Fibroblast of skin of left biceps (primary cell): Measurements from ENCODE around the gene SH3D19.
"Not testable (repeated sequence)": the region's sequence is repeated elsewhere in the genome, so short reads cannot be mapped to it uniquely, and the experiment has no call there.

ENCODE experiments used
- DNase-seq, 2 experiments: peaks; one replicate each; pipeline ENCODE4 v3.0.0-alpha.2; 2013; ENCODE audit warnings: low read depth in 2 of 2

Gene SH3D19

DNA sequence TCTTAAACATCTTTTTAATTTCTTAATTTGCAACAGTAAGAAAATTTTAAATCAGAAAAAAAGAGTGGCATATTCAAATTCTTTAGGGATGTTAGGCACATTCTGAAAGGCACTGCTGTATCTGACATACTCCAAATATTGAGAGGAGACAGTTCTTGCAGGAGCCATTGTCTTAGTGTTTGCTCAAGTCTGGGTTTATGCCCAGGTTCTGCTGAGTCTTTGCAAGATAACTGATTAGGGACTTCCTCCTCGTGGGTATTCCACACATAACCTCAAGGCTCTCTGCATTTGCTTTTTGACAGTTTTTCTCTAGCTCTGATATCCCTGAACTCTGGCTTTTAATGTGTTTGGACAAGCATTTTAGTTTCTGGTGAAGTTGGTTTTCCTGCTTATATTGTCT lies 173.4 kb downstream of the SH3D19 start:
- no peak for DNase-seq

DNA sequence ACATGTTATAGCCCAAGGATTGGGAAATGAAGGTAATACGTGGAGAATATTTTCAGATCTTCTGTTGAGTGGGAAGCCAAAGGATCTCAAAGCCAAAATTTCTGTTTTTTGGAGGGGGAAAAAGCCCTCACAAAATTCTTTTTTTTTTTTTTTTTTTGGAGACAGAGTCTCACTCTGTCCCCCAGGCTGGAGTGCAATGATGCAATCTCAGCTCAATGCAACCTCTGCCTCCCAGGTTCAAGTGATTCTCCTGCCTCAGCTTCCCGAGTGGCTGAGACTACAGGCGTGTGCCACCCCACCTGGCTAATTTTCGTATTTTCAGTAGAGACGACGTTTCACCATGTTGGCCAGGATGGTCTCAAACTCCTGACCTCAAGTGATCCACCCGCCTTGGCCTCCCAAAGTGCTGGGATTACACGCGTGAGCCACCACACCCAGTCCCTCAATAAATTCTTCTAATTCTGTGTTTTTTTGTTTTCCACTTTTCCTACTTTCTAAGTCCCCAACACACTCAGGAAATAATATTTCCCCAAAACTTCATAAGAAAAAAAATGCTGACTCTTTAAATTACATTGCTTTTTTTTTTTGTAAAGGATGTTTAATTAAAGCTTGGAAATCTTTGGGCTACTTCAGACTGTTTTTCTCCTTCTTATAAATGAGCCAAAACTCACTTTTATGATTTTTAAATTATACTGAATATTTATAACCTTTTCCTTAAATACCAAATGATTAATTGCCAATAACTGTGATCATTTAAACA lies 174.4 kb downstream of the SH3D19 start:
- no peak for DNase-seq

DNA sequence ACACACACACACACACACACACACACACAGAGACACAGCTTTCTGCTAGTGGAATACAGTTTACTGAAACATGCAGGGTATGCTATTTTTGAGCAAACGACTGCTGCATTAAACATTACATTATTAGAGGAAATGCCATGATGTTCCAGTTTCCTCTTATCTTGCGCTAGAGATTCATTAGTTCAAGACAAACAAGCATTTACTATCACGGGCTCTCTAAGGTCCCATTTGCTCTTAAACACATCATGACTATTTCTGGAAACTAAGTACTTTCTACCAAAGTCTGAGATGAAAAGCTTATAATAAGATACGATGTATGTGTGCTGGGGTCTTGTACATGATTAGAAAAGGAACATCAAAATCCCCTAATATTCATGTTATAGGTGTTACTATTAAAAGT lies 177.1 kb downstream of the SH3D19 start:
- no peak for DNase-seq

DNA sequence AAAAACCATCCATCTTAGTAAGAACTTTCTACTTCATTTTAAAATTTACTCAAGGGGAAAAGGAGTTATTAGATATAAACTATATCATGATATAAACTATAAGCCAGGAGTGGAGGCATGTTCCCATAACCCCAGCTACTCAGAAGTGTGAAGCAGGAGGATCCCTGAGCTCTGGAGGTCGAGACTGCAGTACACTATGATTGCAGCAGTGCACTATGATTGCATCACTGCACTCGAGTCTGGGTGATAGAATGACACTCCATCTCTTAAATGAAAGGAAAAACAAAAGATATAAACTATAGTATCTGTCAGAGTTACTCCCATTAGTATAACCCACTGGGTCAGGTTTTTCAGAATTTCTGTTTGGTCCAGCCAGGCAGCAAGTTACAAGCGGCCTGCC lies 178.4 kb downstream of the SH3D19 start:
- DNase-seq: no peak

DNA sequence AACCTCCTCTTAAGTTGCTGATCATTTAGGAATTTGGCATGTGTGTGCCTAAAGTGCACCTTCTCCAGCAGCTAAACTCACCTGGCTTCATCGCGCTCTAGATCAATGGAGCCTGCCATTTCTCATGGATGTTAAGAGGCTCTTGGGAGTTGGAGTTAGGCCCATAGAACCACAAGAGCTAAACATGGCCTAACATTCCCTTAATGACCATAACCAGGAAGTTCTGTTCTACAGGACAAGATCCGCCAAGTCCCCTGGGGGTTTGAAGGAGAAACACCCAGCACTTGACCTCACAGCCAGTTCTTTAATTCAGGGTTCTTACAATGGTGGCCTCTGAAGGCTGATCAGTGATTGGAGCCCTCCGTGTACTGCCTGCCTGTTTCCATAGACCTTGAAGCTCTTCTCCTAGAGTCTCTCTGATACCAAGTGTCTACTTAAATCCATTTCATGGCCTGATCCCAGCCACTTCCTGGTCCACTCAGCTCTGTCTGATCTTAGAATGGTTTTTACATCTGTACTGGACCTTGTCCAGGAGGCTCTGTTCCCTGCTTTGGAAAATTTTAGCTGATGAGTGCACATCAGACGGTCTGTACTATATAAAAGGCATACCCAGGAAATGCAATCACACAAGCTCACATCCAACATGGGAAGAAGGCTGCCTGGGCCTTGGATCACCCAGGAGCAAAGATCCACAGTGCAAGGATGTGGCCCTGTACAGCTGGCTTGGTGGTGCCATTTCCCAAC lies 180.9 kb downstream of the SH3D19 start:
- DNase-seq: no peak

DNA sequence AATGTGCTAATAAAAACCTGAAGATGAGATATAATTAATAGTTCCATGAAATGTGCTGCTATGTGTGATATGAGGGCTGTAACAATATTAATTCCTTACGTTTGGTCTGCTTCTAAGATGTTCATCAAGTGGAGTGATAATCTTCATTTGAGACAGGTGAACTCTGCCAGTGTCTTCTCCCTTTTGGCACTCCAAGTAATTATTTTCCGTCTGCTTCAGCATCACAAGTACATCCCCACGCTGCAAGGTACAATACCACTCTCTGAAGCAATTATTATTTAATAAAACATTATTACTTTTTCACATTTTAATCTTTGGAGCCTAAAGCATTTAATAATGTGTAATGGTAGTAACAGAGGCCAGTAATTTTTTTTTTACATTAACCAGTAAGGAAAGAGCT lies 181.6 kb downstream of the SH3D19 start:
- DNase-seq: no peak

DNA sequence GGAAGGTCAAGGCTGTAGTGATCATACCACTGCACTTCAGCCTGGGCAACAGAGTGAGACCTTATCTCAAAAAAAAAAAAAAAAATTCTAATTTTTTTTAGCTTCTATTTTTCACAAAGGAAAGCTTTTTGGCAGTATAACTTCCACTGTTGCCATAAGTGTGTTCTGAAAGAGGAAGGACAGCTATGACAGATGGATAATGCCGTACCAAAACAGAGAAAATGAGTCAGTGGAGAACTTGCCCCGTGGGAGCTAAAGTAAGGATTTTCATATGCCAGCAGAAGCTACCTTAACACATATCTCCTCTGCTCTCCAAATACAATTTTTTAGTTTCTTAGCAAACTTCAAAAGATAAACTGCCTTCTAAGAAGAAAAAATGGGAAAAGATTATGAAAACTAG lies 182.2 kb downstream of the SH3D19 start:
- DNase-seq: no peak

DNA sequence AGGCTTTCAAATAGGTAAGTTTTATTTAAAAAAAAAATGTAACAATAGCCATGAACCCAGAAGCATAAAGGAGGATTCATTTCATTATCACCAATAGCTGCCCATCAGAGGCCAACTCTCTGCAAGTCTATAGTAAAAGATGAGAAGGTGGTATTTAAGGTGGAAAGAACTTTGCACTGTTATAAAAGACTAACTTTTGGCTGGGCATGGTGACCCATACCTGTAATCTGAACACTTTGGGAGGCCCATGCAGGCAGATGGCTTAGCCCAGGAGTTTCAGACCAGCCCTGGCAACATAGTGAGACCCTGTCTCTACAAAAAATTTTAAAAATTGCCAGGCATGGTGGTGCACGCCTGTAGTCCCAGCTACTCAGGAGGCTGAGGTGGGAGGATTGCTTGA lies 182.6 kb downstream of the SH3D19 start:
- no peak for DNase-seq

DNA sequence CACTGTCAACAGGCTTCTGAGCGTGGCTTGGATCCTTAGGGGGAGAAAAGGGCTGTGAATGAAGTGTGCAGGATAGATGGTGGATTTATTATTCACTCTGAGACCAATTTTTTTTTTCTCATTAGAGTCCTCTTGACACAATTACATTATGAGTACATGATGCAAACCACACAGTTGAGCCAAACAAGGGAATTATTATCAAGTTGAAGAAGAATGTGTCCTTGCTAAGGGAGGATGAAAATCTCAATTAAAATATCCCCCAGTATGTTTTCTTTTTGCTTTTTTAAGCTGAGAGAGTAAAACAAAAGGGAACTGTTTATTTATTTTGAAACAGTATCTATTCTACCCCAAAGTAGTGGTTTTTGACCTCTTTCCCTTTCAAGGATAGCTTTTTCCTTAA lies 185.6 kb downstream of the SH3D19 start:
- no peak for DNase-seq

DNA sequence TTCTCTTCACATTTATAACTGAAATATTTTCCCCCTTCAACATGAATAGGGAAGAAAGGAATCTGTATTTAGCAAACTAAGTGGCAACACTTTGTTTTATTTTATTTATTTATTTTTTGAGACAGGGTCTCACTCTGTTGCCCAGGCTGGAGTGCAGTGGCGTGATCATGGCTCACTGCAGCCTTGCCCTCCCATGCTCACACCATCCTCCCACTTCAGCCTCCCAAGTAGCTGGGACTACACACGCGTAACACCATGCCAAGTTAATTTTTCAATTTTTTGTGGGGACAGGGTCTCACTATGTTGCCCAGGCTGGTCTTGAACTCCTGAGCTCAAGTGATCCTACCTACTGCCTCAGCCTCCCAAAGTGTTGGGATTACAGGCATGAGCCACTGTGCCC lies 189.4 kb downstream of the SH3D19 start:
- DNase-seq: not testable (repeated sequence)

DNA sequence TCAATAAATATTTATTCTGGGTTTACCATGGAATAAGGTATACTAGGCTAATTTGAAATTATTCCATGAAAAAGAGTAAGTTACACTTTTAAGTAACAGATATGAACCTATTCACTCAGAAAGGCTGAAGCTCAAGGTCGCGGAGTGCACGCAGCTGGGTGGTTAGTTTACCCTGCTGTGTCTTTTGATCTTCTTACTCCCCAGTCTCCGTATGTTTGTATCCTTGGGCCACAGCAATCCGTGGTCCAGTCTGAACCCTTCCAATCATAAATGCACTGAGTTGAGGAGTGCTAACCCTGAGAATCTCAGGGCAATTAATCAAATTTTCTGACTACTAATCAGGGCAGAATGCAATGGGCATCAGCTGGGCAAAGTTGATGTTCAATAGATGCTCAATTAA lies 192.1 kb downstream of the SH3D19 start:
- no peak for DNase-seq

DNA sequence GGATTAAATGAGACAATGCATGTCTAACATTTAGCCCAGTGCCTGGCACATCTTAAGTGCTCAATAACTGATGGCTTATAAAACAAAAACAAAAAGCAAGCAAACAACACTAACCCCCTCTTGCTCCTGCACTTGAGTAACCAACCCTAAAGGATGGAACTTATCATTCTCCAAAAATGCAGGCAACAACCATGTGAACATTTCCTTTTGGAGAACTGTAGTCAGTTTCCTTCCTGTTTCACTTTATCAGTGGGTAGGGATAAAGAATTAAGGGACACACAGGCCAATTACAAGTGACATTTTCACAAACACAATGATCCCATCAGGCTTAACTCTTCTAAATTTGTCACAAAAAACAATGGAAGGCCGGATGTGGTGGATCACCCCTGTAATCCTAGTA lies 195.6 kb downstream of the SH3D19 start:
- DNase-seq: no peak

DNA sequence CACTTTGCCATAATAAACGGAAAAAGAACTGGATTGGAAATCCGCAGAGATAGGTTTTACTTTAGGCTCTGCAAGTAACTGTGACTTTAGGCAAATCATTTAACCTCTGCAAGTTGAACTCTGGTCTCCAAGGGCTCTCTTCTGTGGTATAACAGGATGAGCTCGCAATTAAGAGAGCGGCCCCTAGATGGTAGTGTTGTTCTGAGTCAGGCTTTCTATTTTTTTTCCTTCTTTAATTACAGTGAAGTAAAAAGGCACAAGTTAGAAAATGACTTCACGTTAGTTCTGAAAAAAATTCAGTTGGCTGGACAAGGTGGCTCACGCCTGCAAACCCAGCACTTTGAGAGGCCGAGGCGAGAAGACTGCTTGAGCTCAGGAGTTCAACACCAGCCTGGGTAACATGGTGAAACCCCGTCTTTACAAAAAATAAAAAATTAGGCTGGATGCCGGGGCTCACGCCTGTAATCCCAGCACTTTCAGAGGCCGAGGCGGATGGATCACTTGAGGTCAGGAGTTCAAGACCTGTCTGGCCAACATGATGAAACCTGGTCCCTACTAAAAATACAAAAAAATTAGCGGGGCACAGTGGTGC lies 207.9 kb downstream of the SH3D19 start:
- peak; percentile 17 to 24 for DNase-seq

DNA sequence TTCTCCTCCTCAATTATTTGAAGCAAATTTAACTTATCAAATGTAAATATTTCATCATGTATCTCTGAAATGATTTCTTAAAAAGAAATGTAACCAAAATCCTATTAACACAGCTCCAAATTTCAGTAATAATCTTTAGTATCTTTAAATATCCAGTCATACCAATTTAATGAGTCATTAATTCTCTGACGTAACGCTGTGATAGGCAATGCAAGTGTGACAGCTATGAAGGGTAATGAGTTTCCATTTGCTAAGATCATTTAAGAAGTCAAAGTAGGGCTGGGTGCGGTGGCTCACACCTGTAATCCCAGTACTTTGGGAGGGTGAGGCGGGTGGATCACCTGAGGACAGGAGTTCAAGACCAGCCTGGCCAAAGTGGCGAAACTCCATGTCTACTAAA lies 210.4 kb downstream of the SH3D19 start:
- no peak for DNase-seq

DNA sequence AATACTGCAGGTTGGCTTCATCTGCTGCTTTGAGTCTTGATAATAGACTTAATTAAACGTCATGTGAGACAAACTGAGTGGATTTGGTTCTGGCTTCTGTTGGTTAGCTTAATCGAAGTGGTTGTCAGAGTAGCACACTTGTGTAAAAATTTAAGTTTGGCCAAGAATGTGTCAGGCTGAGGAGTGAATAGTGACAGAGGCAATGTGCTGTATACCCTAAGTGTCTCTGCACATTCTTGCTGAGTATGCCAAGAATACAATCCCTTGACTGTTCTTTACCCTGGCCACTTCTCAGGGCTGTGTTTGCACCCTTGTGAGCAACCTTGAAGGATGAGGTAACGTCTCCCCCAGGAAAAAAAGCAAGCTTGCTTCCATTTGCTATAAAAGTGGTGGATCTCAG lies 211.1 kb downstream of the SH3D19 start:
- DNase-seq: no peak

DNA sequence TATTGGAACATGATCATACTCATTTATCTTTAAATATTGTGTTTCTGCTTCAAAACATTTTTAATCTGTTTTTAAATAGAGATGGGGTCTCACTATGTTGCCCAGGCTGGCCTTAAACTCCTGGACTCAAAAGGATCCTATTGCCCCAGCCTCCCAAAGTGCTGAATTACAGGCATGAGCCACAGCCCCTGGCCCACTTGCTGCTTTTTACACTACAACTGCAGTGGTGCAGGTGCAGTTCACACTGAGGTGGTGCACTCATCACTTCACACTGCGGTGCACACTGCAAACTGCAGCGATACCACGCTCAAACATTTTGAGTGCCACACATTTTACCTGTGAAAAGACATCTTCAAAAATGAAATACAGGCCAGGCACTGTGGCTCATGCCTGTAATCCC lies 215.2 kb downstream of the SH3D19 start:
- DNase-seq: no peak

DNA sequence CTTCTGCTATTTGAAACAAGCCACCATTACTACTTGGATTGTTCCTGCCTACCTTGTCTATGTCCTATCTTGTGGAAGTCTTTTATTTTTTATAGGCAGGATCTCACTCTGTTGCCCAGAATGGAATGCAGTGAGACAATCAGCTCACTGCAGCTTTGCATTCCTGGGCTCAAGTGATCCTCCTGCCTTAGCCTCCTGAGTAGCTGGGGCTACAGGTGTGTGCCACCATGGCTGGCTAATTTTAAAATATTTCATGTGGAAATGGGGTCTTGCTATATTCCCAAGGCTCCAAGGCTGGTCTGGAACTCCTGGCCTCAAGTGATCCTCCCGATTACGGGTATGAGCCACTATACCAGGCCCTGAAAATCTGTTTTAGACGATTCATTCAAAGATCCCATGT lies 218.3 kb downstream of the SH3D19 start:
- no peak for DNase-seq

DNA sequence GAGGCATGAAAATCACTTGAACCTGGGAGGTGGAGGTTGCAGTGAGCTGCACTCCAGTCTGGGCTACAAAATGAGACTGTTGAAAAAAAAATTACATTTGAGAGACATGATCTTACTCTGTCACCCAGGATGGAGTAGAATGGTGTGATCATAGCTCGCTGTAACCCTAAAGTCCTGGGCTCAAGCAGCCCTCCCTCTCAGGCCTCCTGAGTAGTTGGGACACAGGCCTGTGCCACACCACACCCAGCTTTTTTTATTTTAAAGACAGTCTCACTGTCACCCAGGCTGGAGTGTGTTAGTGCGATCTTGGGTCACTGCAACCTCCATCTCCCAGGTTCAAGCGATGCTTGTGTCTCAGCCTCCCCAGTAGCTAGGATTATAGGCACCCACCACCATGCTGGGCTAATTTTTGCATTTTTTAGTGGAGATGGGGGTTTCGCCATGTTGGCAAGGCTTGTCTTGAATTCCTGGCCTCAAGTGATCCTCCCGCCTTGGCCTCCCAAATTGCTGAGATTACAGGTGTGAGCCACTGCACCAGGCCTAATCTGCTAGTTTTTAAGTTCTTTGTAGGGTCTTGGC lies 219.9 kb downstream of the SH3D19 start:
- DNase-seq: no peak

DNA sequence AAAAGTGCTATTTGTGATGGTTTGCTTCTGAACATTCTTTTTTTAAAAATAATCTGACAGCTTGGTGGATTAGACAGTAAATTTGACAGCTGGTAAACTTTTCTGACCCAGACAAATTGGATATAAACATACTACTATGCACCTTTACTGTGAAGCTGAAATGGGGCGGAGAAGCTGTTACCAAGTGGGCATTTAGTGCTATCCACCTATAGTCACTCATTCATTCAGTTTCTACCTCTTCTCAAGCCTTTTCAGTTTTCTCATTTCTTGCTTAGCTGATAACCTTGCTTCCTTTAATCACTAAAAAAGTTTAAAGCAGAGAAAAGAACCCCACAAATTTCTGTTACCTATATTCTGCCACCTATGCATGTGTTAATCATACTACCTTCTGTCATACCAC lies 220.8 kb downstream of the SH3D19 start:
- DNase-seq: no peak

DNA sequence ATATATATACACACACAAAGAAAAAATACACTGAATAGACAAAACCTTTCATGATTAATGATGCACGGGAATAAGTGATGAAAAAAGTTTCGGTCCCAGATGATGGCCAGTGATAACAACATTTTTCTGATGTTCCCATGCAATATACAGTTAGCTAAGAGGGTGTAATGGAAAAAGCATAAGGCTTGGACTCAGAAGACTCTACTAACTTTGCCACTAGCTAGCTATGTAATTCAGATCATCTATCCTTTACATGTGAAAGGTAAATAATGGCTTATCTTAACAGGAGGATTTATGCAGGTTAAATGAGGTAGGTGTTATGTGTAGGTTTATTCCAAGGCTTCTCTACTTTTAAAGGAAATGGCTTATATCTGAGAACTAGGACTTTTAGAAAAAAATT lies 221.6 kb downstream of the SH3D19 start:
- no peak for DNase-seq

DNA sequence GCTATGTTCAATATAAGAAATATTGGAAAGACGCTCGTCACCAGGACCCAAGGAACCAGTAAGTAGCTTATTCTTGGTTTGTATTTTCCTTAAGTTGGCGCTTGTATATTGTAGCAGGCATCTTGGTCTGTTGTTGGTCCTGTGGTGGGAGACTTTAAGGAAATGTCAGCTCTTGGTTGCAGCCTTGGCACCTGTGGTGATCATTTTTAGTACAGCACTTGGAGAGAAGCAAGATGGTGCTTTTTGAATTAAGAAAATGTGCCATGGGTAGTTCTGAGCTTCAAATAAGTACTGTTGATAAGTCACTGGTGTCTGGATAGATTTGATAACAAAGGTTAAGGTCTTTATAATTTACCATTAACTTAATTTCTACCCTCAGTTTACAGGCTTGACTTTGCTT lies 224.9 kb downstream of the SH3D19 start:
- DNase-seq: no peak

DNA sequence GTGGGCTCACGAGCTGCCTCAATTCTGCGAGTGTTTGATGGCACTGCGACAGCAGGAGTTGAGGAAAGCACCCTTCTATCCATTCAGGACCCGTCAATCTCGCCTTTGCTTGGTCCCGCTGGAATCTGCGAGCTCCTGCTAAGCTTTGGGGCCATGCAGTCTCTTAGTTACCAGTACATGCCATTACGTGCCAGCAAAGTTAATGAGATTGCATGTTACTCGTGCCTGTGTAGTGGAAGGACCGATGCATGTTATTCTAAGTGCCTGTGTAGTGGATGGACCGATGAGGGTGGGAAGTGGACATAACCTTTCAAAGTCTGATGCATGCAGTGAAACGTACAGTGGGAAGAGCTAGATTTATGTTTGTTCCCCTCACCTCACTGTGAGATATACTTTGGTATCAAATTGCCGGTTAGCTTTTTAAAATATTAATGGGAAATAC lies 225.4 kb downstream of the SH3D19 start:
- no peak for DNase-seq
